MM.1S (cell line): Measurements from ENCODE around the gene MVD.

Experiments
- EZH2 ChIP-seq: fragments of 300-600 bp; sonication (generic); optimal IDR thresholded peaks from 2 replicates; pipeline ENCODE3; 2017; ENCODE audit warnings: low read depth, mild to moderate bottlenecking, antibody characterized with exemption, low read length, mixed read lengths
- TF ChIP-seq, protein P1 (sequence below): fragments of 300-600 bp; sonication (generic); IDR thresholded peaks from 2 replicates; pipeline ENCODE4 v1.5.1; 2016; ENCODE audit warnings: antibody characterized with exemption, low read length, mixed read lengths

GRCh38 chr16:88688013-88688778, 25.3 kb upstream of the MVD start:
- TF ChIP-seq, protein P1, sequence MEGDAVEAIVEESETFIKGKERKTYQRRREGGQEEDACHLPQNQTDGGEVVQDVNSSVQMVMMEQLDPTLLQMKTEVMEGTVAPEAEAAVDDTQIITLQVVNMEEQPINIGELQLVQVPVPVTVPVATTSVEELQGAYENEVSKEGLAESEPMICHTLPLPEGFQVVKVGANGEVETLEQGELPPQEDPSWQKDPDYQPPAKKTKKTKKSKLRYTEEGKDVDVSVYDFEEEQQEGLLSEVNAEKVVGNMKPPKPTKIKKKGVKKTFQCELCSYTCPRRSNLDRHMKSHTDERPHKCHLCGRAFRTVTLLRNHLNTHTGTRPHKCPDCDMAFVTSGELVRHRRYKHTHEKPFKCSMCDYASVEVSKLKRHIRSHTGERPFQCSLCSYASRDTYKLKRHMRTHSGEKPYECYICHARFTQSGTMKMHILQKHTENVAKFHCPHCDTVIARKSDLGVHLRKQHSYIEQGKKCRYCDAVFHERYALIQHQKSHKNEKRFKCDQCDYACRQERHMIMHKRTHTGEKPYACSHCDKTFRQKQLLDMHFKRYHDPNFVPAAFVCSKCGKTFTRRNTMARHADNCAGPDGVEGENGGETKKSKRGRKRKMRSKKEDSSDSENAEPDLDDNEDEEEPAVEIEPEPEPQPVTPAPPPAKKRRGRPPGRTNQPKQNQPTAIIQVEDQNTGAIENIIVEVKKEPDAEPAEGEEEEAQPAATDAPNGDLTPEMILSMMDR, result no peak
- no peak for TF ChIP-seq EZH2
